GM18870 (cell line): ENCODE results near the gene AIG1.
"Not testable (repeated sequence)": the region's sequence is repeated elsewhere in the genome, so short reads cannot be mapped to it uniquely, and the experiment has no call there.

Experiments
- ATAC-seq: cut with Tn5 transposase; IDR thresholded peaks from one replicate; pipeline ENCODE4 v1.9.1; 2021; ENCODE audit warnings: moderate library complexity; ENCODE audit not compliant: unreplicated experiment

Gene AIG1, protein sequence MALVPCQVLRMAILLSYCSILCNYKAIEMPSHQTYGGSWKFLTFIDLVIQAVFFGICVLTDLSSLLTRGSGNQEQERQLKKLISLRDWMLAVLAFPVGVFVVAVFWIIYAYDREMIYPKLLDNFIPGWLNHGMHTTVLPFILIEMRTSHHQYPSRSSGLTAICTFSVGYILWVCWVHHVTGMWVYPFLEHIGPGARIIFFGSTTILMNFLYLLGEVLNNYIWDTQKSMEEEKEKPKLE

DNA sequence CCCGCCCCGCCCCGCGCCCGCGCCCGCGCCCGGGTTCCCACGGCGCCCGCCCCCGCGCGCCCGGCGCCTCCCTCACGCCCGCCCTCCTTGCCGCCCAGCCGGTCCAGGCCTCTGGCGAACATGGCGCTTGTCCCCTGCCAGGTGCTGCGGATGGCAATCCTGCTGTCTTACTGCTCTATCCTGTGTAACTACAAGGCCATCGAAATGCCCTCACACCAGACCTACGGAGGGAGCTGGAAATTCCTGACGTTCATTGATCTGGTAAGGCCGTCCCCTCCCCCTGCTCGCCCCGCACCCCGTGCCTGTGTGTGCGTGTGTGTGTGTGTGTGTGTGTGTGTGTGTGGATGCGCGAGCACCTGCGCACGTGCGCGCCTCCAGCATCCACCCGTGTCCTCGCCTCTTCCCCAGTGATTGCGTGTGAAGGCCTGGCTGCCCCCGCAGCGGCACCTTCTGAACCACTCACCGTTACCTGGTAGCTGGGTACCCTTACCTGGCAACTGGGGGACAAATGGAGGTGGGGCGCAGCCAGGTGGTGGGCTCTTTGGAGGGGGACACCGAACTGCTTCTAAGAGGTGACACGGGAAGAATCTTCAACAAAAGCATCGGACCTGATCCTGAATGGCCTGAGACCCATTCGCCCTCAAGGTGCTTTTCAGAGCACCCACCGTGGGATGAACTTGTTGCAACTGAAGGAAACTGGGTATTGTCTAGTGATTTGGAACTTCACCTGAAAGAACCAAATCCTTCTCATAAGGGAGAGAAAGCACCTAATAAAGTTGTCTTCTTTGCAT, at the start of gene AIG1:
Gene AIG1, plus strand, starts transcription at position 84 of the 791 bp plus-strand sequence. Its CDS starts 37 bp downstream, at position 121.
- ATAC-seq, result peak; percentile 44

GRCh38 chr6:143014764-143015163, 45.9 kb upstream of the AIG1 start:
- ATAC-seq, result peak; percentile 45

- no peak for ATAC-seq
Observed at GRCh38 chr6:143015300-143015706, 45.4 kb upstream of the AIG1 start.

- ATAC-seq, result no peak
Observed at GRCh38 chr6:143018955-143019354, 41.7 kb upstream of the AIG1 start.

DNA sequence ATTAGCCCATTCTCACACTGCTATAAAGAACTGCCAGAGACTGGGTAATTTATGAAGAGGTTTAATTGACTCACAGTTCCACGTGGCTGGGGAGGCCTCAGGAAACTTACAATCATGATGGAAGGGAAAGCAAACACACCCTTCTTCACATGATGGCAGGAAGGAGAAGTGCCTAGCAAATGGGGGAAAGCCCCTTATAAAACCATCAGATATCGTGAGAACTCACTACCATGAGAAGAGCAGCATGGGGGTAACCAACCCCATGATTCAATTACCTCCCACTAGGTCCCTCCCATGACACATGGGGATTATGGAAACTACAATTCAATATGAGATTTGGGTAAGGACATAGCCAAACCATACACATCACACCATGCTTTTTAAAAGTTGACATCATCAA, 39.8 kb upstream of the AIG1 start:
- not testable (repeated sequence) for ATAC-seq

GRCh38 chr6:143021543-143021942, 39.1 kb upstream of the AIG1 start:
- ATAC-seq, result no peak

DNA sequence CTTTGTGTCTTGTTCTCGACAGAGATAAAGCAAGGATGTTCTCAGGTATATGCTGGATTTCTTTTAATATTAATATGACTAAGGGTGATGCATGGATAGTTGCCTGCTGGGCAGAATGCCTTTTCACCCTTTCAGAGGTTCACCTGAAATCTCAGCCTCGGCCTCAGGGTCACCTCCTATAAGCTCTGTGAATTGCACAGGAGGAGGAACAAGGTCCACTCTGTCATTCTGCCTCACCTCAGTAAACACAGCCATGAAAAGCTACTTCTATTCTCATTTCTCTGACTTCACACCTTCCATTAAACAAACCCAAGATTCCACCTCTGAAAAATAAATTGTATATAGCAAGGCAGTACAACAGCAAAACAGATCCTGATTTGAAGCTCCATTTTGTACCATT, 38.1 kb upstream of the AIG1 start:
- no peak for ATAC-seq

GRCh38 chr6:143023695-143024094, 37.0 kb upstream of the AIG1 start:
- no peak for ATAC-seq

GRCh38 chr6:143024977-143025376, 35.7 kb upstream of the AIG1 start:
- ATAC-seq, result no peak

DNA sequence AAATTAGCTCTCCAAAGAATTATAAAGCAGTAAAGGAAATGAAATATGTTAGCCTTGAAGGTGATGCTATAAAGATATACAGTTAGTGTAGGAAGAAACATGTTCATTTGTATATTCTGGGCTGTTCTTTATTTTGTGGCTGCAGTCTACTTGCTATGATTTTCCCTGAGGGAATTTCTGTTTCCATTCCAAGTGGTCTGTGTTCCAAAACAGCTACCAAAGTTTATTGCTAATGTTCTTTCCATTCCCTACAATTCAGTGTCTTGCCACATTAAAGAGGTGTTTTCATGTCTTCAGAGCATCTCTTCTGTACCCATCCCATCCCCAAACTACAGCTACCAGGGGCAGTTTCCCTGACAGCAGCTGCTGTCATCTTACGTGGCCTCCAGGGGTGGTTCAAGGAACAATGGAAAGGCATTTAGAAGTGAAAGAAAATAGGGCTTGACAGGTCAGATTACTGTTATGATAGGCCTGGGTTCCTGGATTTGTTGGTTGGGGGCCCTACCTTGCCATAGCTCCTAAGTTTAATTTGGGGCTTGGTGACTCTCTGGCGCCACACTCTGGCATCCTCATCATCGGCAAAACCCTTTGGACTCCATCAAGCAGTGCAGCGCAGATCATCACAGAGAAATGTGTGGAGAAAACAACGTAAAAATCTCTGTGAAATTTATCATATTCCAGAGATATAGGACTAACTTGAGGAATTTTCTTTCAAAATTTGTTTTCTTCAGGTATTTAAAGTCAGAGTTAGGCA, 33.8 kb upstream of the AIG1 start:
- no peak for ATAC-seq

- ATAC-seq, result no peak
Observed at GRCh38 chr6:143034689-143035334, 25.9 kb upstream of the AIG1 start.

DNA sequence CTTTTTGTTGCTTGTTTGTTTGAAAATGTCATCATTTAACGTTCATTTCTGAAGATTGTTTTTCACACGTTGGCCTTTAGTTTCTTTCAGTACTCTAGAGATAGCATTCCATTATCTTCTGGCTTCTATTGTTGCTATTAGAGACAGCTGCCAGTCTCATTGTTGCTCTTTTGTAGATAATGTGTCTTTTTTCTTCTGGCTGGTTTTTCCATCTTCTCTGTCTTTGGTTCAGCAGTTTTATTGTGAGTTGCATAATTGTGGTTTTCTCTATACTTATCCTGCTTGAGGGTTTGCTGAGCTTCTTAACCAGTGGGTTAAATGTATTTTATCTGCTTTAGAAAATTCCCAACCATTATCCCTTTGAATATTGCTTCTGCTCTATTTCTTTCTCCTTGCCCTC, 23.2 kb upstream of the AIG1 start:
- ATAC-seq, result no peak

DNA sequence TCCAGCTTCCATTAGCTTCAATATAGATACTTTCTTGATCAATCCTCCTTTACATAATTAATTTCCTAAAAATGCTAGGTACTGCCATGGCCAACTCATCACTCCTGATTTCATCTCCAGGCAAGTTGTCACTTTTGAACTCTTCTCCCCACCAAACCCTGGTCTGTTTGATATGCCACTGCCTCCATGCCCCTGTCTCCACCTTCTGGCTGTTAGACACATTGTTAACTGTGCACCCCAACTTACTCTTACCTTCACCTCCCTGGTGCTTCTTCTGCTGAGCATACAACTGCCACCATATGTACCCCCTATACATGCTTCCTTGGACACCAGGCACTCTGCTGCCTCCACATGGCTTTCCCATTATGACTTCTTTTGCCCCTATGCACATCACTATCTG, 21.9 kb upstream of the AIG1 start:
- ATAC-seq, result no peak

GRCh38 chr6:143039548-143039947, 21.1 kb upstream of the AIG1 start:
- no peak for ATAC-seq

- no peak for ATAC-seq
Observed at GRCh38 chr6:143040018-143040417, 20.7 kb upstream of the AIG1 start.

- not testable (repeated sequence) for ATAC-seq
Observed at GRCh38 chr6:143044345-143044744, 16.3 kb upstream of the AIG1 start.

DNA sequence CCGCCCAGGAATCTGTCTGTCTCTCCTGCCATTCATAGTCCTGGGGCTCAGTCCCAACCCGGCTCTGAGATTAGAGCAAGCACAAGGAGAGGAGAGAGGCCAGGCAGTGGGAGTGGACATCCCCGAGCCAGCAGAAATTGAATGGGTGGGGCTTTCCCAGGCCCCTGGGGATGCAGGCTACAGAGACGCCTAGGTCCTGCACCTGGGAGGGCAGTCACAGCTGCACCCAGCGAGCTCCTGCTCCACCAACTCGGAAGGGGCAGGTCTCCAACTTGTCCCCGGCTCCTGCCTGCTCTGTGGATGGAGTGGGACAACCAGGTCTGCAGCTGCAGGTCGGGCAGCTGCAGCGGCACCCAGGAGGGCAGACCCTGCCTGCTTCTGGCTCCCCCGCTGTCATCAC, 11.1 kb upstream of the AIG1 start:
- no peak for ATAC-seq

GRCh38 chr6:143050509-143050908, 10.2 kb upstream of the AIG1 start:
- no peak for ATAC-seq

DNA sequence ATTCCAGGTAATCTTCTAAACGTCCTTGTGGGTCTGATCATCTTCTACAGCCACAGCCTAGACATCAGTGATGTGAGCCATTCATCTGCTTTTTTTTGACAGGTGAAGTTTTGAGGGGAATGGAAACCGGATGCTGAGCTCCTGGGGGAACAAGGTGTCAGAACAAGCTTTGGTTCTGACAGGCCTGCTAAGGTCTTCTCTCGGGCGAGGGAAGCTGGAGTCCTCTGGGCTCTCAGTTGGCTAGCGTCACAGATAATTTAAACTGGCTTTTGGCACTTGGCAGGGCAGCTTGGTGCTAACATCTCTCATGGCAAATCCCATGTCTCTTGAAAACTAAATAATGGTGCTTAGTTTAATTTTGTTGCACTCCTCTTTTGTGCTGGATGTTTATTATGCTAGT, 8.4 kb upstream of the AIG1 start:
- ATAC-seq, result no peak

DNA sequence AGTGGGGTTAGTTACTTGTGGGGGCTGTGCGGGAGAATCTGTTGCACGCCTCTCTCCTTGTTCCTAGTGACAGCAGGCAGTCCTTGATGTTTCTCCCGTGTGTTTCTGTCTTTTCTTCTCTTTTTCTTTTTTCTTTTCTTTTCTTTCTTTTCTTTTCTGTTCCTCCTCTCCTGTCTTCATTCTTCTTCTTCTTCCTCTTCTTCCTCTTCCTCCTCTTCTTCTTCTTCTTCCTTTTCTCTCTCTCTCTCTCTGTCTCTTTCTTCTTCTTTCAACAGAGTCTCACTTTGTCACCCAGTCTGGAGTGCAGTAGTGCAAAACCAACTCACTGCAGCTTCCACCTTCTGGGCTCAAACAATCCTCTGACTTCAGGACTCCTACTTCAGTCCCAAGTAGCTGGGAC, 6.8 kb upstream of the AIG1 start:
- no peak for ATAC-seq

GRCh38 chr6:143054329-143054728, 6.4 kb upstream of the AIG1 start:
- ATAC-seq, result no peak
